A673 (cell line): ENCODE data around the gene HPGDS. TPM values are rescaled to one million over a fixed set of nuclear protein-coding genes. Genes with fewer than 3 reads are reported as not detected.

Experiments used
- BruUV-seq: library from RNA; stranded (reverse); fragments of 400-500 nt; replicated peaks from 2 replicates; lab custom pipeline; 2021; lab: Mats Ljungman, UMichigan
- CTCF ChIA-PET: fragments of 300-600 bp; sonication (Branson Sonifier 250); formaldehyde crosslinking; loops from one replicate; lab custom pipeline; 2022; ENCODE audit warnings: antibody characterized with exemption; lab: Charles Lee
- POLR2A ChIA-PET: fragments of 300-600 bp; sonication (Branson Sonifier 250); formaldehyde crosslinking; loops from one replicate; lab custom pipeline; 2022; ENCODE audit warnings: antibody characterized with exemption; ENCODE audit not compliant: low non-redundant PET; lab: Charles Lee
- DNase-seq: peaks from one replicate; pipeline ENCODE4 v3.0.0-alpha.2; 2015; ENCODE audit warnings: low spot score
- H3K27ac ChIP-seq: fragments of 200-600 bp; sonication (generic); 2 replicates; pipeline ENCODE4 v1.5.1; 2016; ENCODE audit warnings: mixed run types, low read depth, mild to moderate bottlenecking, mixed read lengths, antibody characterized with exemption, low read length; ENCODE audit not compliant: poor library complexity, severe bottlenecking
- H3K27me3 ChIP-seq: fragments of 200-600 bp; sonication (generic); replicated peaks from 2 replicates; pipeline ENCODE4 v1.6.1; 2017; ENCODE audit warnings: mixed run types, low read depth, mild to moderate bottlenecking, mixed read lengths, antibody characterized with exemption, low read length; ENCODE audit not compliant: insufficient read depth, poor library complexity
- H3K36me3 ChIP-seq: fragments of 200-600 bp; sonication (generic); 2 replicates; pipeline ENCODE4 v1.6.1; 2016; ENCODE audit warnings: mixed run types, mild to moderate bottlenecking, mixed read lengths, antibody characterized with exemption, low read length; ENCODE audit not compliant: insufficient read depth, poor library complexity, severe bottlenecking
- H3K4me1 ChIP-seq: fragments of 200-600 bp; sonication (generic); 2 replicates; pipeline ENCODE4 v1.6.1; 2017; ENCODE audit warnings: mixed run types, mild to moderate bottlenecking, mixed read lengths, antibody characterized with exemption, low read length; ENCODE audit not compliant: insufficient read depth, poor library complexity, severe bottlenecking
- H3K4me3 ChIP-seq: fragments of 200-600 bp; sonication (generic); 2 replicates; pipeline ENCODE4 v1.5.1; 2016; ENCODE audit warnings: low read depth, mixed run types, mild to moderate bottlenecking, mixed read lengths, low read length; ENCODE audit not compliant: poor library complexity, severe bottlenecking
- H3K9me3 ChIP-seq: fragments of 200-600 bp; sonication (generic); 2 replicates; pipeline ENCODE4 v1.6.1; 2016; ENCODE audit warnings: mixed run types, low read depth, mild to moderate bottlenecking, mixed read lengths, antibody characterized with exemption, low read length; ENCODE audit not compliant: poor library complexity, severe bottlenecking
- CTCF ChIP-seq: fragments of 300-800, 200-600 bp; sonication (generic); conservative IDR thresholded peaks from 2 replicates; pipeline ENCODE4 v1.5.1; 2017; ENCODE audit warnings: low read depth, mild to moderate bottlenecking, antibody characterized with exemption, low read length, moderate library complexity, mixed read lengths
- EZH2 ChIP-seq: fragments of 200-600 bp; sonication (generic); IDR thresholded peaks from 2 replicates; pipeline ENCODE4 v1.6.1; 2017; ENCODE audit warnings: borderline replicate concordance, low read depth, mild to moderate bottlenecking, mixed read lengths, antibody characterized with exemption, low read length; ENCODE audit not compliant: poor library complexity, severe bottlenecking
- intact Hi-C: fragments of 100-400 bp; cut with micrococcal nuclease; formaldehyde crosslinking; loops from one replicate; pipeline ENCODE4 v1.10.0; 2022; ENCODE audit not compliant: unreplicated experiment
- total RNA-seq: library from RNA; stranded (reverse); gene quantifications from 2 replicates; pipeline ENCODE4 v1.2.3, GENCODE V29; 2021

HPGDS gene
- total RNA-seq, 1 experiment from 2014 or later, result not detected

GRCh38 chr4:94368459-94368858 lies 25.8 kb upstream of the HPGDS start:
- BruUV-seq, result no TSS peak
- H3K4me1 ChIP-seq, result no peaks in the 10 kb centered on the region
- no peak overlapping the region for H3K27ac ChIP-seq
- no peak for DNase-seq
- intact Hi-C loops, result no loop called here
- no peak for TF ChIP-seq EZH2
- TF ChIP-seq CTCF, result no peak
- no peak overlapping the region for H3K4me3 ChIP-seq
- CTCF ChIA-PET, result no interaction called here
- no peaks in the 10 kb centered on the region for H3K9me3 ChIP-seq
- H3K36me3 ChIP-seq, result no peaks in the 10 kb centered on the region
- POLR2A ChIA-PET, result no interaction called here
- no peaks in the 10 kb centered on the region for H3K27me3 ChIP-seq

GRCh38 chr4:94365304-94365703 lies 22.7 kb upstream of the HPGDS start:
- no TSS peak for BruUV-seq
- H3K4me1 ChIP-seq, result no peaks in the 10 kb centered on the region
- H3K4me3 ChIP-seq, result no peak overlapping the region
- CTCF ChIA-PET, result no interaction called here
- H3K27me3 ChIP-seq, result no peaks in the 10 kb centered on the region
- H3K27ac ChIP-seq, result no peak overlapping the region
- POLR2A ChIA-PET, result no interaction called here
- TF ChIP-seq CTCF (no peak), EZH2 (no peak)
- no peak for DNase-seq
- no peaks in the 10 kb centered on the region for H3K36me3 ChIP-seq
- no peaks in the 10 kb centered on the region for H3K9me3 ChIP-seq
- intact Hi-C loops, result no loop called here

GRCh38 chr4:94364527-94364926 lies 21.9 kb upstream of the HPGDS start:
- no TSS peak for BruUV-seq
- intact Hi-C loops, result no loop called here

More at GRCh38 chr4:94364527-94364926, 21.9 kb upstream of the HPGDS start:
- H3K4me3 ChIP-seq, result no peak overlapping the region
- H3K27ac ChIP-seq, result no peak overlapping the region
- no peaks in the 10 kb centered on the region for H3K27me3 ChIP-seq
- no peaks in the 10 kb centered on the region for H3K36me3 ChIP-seq
- no peak for TF ChIP-seq EZH2
- TF ChIP-seq CTCF, result no peak
- no peaks in the 10 kb centered on the region for H3K4me1 ChIP-seq
- ChIA-PET CTCF (no interaction called here), POLR2A (no interaction called here)
- DNase-seq, result no peak
- H3K9me3 ChIP-seq, result no peaks in the 10 kb centered on the region
